ENCODE measurements around the gene ACTL6B. TPM values are rescaled to one million over a fixed set of nuclear protein-coding genes. Genes with fewer than 3 reads are reported as not detected.
A peak's percentile ranks its signal among the peaks of the same experiment; 100 is the strongest.

Gene ACTL6B
- total and polyA plus RNA-seq, 2 of the 8 experiments (the other 6 are each of a cell fraction or from before 2014, with no cell fraction given) = 2.1 to 4.5 TPM

DNA sequence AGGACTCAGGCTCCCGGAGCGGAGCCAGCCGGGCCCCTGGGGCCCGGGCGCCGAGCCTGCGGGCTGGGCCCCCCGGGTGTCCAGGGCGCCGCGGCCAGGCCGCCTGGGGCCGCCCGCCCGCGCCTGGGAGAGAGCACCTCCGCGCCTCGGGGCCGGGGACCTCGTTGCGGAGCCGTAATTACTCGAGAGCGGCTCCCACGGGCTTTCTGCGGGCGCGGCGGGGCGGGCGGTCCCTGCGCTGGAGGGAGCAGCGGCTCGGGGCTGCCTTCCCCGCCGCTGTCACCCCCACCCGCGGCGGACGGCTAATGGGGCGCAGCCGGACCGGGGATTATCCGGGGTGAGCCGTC is 18.8 kb upstream of the ACTL6B start:
- peak overlapping the region; percentile 58 to 87 for H3K4me2 ChIP-seq (ENCODE audit: insufficient read depth in 1 of 2, low read depth in 2 of 2, low read length in 2 of 2)
- H4K91ac ChIP-seq (replicated peaks; ENCODE audit: insufficient read length, low read length) = no peak overlapping the region
- H2BK5ac ChIP-seq (ENCODE audit: low read depth, low read length) = no peak overlapping the region
- H3K79me2 ChIP-seq (ENCODE audit: control insufficient read depth in 1 of 2, insufficient read depth in 2 of 2, low read length in 2 of 2) = no peaks in the 10 kb centered on the region
- H2BK15ac ChIP-seq (ENCODE audit: low read length) = no peak overlapping the region
- no peak overlapping the region for H3K18ac ChIP-seq (ENCODE audit: extremely low read depth, low read length)
- H3K4me1 ChIP-seq (replicated peaks in 1 of 4; ENCODE audit: control insufficient read depth in 3 of 4, insufficient read depth in 4 of 4, low read length in 3 of 4) = peaks cover 0 to 7% (median 2%) of the 10 kb centered on the region in 4 experiments; a peak in 5 of 7 replicates
- no peak overlapping the region for H3K56ac ChIP-seq (replicated peaks; ENCODE audit: insufficient read length, low read depth, low read length)
- H3K9ac ChIP-seq (replicated peaks in 1 of 4; ENCODE audit: extremely low read depth in 1 of 4, low read depth in 3 of 4, low read length in 3 of 4) = no peak overlapping the region
- peaks cover 0 to 8% (median 6%) of the 10 kb centered on the region in 4 experiments; a peak in 4 of 7 replicates for H3K27me3 ChIP-seq (replicated peaks in 1 of 4; ENCODE audit: control insufficient read depth in 3 of 4, extremely low read depth in 1 of 4, insufficient read depth in 3 of 4, low read length in 3 of 4)
- H2BK120ac ChIP-seq (replicated peaks; ENCODE audit: low read depth, low read length) = no peak overlapping the region
- no peak overlapping the region for H3K23ac ChIP-seq (ENCODE audit: insufficient read length)
- ChIA-PET POLR2A (ENCODE audit: partially characterized antibody) (interaction anchor here (0.6 to 10.3 kb wide), 11 partner anchors 15 to 544 kb away, joined by 3 to 257 read pairs (median 4); partner anchors contain the start of genes GIGYF1, MOSPD3, PCOLCE and POP7), CTCF (ENCODE audit: partially characterized antibody) (interaction anchor here (1.0 to 12.1 kb wide), 6 partner anchors 18 to 89 kb away, joined by 3 to 134 read pairs (median 4); partner anchors contain the start of genes FBXO24, GIGYF1 and LRCH4)
- H3K14ac ChIP-seq (ENCODE audit: insufficient read length) = no peak overlapping the region
- no peak overlapping the region for H2BK20ac ChIP-seq (ENCODE audit: low read length)
- no peak overlapping the region for H2BK12ac ChIP-seq (ENCODE audit: low read depth, low read length)
- H3K23me2 ChIP-seq (ENCODE audit: low read depth, low read length) = peaks cover 11% of the 10 kb centered on the region; the same call in 1 of the 2 replicates
- no peak overlapping the region for H3K27ac ChIP-seq (ENCODE audit: low read depth, low read length)
- H3K79me1 ChIP-seq (ENCODE audit: low read depth, low read length) = peaks cover 3% of the 10 kb centered on the region
- no peak overlapping the region for H3K4ac ChIP-seq (replicated peaks; ENCODE audit: insufficient read length, low read depth, low read length)
- peaks cover 0 to 35% (median 14%) of the 10 kb centered on the region in 4 experiments; a peak in 6 of 8 replicates for H3K36me3 ChIP-seq (ENCODE audit: control insufficient read depth in 2 of 4, insufficient read depth in 4 of 4, low read length in 3 of 4)
- H4K20me1 ChIP-seq (replicated peaks in 1 of 2; ENCODE audit: control insufficient read depth in 1 of 2, insufficient read depth in 2 of 2, low read length in 2 of 2) = peaks cover 13 to 18% of the 10 kb centered on the region in 2 experiments
- H4K8ac ChIP-seq (ENCODE audit: extremely low read depth, insufficient read depth, low read length) = no peak overlapping the region
- 4% methylated on average over 18 of the region's 46 CpGs; no CpG with 5 or more reads in 1 of the 2 experiments for WGBS, 2 experiments (ENCODE audit: extremely low coverage in 1 of 2, insufficient coverage in 1 of 2, insufficient read length in 1 of 2, insufficient replicate concordance in 2 of 2, low coverage in 1 of 2, low lambda C conversion rate in 2 of 2, missing lambda C conversion rate in 1 of 2)
- no peak overlapping the region for H4K5ac ChIP-seq (ENCODE audit: insufficient read length, low read depth, low read length)
- FAIRE-seq (no peak), DNase-seq (ENCODE audit: low read depth in 1 of 2, low spot score in 2 of 2) (no peak)
- H2AFZ ChIP-seq (ENCODE audit: low read length) = no peak overlapping the region
- H3K9me3 ChIP-seq (ENCODE audit: insufficient read depth in 2 of 2, low read depth in 1 of 2, low read length in 1 of 2) = no peaks in the 10 kb centered on the region
- H2AK5ac ChIP-seq (ENCODE audit: low read depth, low read length) = no peak overlapping the region
- peak overlapping the region; percentile 72 to 99 (median 82) for H3K4me3 ChIP-seq (ENCODE audit: extremely low read depth in 1 of 4, insufficient read depth in 2 of 4, low read depth in 3 of 4, low read length in 4 of 4)
- TF ChIP-seq POLR2AphosphoS5 (IDR thresholded peaks at IDR 0.05; ENCODE audit: low read depth, low read length) = no peak
- TF ChIP-seq SIN3A (conservative IDR thresholded peaks at IDR 0.05 in 1 of 2, IDR thresholded peaks at IDR 0.05 in 1 of 2; ENCODE audit: low read depth in 1 of 2, low read length in 2 of 2) = no peak
- no peak for TF ChIP-seq POLR2A (IDR thresholded peaks at IDR 0.05; ENCODE audit: control extremely low read depth in 1 of 2, low read depth in 2 of 2, low read length in 2 of 2)
- TF ChIP-seq KDM5A (IDR thresholded peaks at IDR 0.05; ENCODE audit: low read length) = no peak
- TF ChIP-seq JUND (IDR thresholded peaks at IDR 0.05; ENCODE audit: low read length) = no peak
- no peak for TF ChIP-seq EP300 (IDR thresholded peaks at IDR 0.05; ENCODE audit: borderline replicate concordance in 1 of 2, low read depth in 2 of 2, low read length in 2 of 2)
- TF ChIP-seq CREB1 (IDR thresholded peaks at IDR 0.05) = no peak
- TF ChIP-seq TCF12 (IDR thresholded peaks at IDR 0.05; ENCODE audit: low read depth, low read length) = no peak
- no peak for TF ChIP-seq NRF1 (IDR thresholded peaks at IDR 0.05; ENCODE audit: low read depth, low read length)
- TF ChIP-seq, protein P1, sequence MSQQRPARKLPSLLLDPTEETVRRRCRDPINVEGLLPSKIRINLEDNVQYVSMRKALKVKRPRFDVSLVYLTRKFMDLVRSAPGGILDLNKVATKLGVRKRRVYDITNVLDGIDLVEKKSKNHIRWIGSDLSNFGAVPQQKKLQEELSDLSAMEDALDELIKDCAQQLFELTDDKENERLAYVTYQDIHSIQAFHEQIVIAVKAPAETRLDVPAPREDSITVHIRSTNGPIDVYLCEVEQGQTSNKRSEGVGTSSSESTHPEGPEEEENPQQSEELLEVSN (IDR thresholded peaks at IDR 0.05) = no peak
- TF ChIP-seq GABPA (IDR thresholded peaks at IDR 0.05; ENCODE audit: borderline replicate concordance, insufficient read depth, low read length) = no peak
- TF ChIP-seq EZH2 (IDR thresholded peaks at IDR 0.05; ENCODE audit: low read depth, low read length, severe bottlenecking) = no peak
- no peak for TF ChIP-seq RAD21 (IDR thresholded peaks at IDR 0.05 in 1 of 2, conservative IDR thresholded peaks at IDR 0.05 in 1 of 2; ENCODE audit: low read depth in 2 of 2, low read length in 2 of 2)

Measured in H1 (cell line).